ENCODE data around the gene ADIRF.
"Not testable (repeated sequence)": the region's sequence is repeated elsewhere in the genome, so short reads cannot be mapped to it uniquely, and the experiment has no call there.

The ADIRF gene

DNA sequence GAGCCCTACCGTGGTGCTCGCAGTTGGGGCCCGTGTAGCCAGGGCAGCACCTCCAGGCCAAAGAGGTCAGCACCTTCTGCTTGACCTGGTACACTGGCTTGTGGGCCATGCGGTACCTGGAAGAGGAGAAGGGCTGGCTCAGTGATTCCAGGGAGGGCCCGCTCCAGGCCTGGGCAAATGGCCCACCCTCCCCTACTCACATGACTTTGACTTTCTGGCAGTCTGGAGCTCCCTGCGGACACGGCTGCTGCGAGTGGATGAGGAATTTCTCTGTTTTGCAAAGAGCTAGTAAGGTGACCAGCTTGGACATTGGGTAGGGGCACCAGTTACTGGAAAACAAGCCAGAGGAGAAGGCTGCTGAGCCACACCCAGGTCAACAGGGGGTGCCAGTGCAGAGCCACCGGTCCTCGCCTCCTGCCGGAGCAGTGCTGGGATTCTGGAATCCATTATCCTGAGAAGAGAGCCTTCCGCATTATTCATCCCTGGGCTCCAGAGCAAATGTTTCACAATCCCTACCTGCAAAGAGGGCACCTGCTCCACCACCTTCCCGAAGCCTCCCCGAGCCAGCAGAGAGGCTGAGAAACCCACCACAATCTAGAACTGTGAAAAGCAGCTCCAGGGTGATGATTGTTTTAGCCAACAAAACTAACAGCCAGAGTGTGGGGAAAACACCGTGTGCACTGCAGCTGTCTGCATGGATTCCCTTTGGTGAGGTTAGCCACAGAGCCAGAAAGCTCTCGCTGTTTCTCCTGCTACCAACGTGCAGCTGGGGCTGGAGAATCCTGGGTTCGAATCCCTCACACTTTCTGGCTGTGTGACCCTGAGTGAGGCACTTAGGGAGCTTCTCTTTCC lies 22.7 kb upstream of the ADIRF start:
- in situ Hi-C loops (cut with HindIII; ENCODE audit: low sequenced_read_pairs): no loop called here

GRCh38 chr10:86946213-86947155 lies 21.8 kb upstream of the ADIRF start:
- in situ Hi-C loops (cut with HindIII; ENCODE audit: low sequenced_read_pairs): no loop called here

DNA sequence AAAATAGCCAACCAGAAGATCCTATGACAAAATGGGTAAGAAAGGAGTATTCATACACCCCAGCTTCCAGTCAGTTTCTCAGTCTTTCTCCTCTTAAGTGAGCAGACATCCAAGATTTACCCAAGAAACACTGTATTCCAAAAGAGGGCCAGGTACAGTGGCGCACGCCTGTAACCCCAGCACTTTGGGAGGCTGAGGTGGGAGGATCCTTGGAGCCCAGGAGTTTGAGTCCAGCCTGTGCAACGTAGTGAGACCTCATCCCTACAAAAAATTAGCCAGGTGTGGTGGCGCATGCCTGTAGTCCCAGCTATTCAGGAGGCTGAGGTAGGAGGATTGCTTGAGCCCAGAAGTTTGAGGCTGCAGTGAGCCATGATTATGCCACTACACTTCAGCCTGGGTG lies 20.5 kb upstream of the ADIRF start:
- in situ Hi-C loops (cut with HindIII; ENCODE audit: low sequenced_read_pairs): not testable (repeated sequence)

- in situ Hi-C loops (cut with HindIII; ENCODE audit: low sequenced_read_pairs): no loop called here
These were observed 17.9 kb upstream of the ADIRF start for GRCh38 chr10:86950349-86950748.

DNA sequence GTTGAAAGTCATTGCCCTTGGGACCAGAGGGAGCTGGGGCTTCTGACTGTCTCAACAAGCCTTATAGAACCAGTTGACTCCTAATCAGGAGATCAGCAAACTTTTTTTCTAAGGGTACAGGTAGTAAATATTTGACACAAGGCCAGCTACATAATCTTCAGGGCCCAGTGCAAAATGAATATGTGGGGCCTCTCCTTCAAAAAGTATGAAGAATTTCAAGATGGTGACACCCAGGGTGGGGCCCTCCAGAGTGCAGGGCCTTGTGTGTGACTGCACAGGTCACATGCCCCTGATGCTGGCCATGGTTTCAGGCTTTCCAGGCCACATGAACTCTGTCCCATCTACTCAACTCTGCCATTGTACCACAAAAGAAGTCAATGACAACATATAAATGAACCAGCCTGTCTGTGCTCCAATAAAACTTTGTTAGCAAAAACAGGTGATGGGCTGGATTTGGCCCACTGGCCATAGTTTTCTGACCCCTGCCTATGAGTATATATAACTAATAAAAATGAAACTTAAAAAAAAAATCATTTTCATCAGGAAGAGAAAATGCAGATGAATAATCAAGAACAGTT lies 17.0 kb upstream of the ADIRF start:
- in situ Hi-C loops (cut with HindIII; ENCODE audit: low sequenced_read_pairs): no loop called here

DNA sequence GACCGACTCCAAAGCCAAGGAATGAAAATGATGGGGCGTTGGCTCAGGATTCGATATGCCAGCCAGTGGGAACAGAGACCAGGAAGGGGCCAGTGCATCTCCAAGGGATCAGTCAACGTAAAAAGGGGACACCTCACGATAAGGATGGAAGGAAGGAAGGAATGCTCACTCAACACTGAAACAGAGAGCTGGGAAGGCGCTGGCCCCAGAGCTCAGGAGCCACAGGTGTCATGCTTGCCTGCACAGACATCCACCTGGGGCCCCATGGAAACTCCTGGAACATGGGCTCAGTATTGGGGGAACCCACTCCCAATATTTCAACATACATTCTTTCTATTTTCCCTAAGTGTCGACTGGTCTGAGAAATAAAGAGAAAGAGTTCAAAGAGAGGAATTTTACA lies 16.2 kb upstream of the ADIRF start:
- in situ Hi-C loops (cut with HindIII; ENCODE audit: low sequenced_read_pairs): no loop called here

DNA sequence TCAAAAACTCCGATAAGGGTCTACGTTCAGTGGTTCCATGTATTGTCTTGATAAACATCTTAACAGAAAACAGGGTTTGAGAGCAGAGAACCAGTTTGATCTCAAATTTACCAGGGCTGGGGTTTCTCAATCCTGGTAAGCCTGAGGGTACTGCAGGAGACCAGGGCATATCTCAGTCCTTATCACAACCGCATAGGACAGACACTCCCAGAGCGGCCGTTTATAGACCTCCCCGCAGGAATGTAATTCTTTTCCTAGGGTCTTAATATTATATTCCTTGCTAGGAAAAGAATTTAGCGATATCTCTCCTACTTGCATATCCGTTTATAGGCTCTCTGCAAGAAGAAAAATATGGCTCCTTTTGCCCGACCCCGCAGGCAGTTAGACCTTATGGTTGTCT lies 15.6 kb upstream of the ADIRF start:
- in situ Hi-C loops (cut with HindIII; ENCODE audit: low sequenced_read_pairs): not testable (repeated sequence)

GRCh38 chr10:86953747-86954680 lies 14.3 kb upstream of the ADIRF start:
- in situ Hi-C loops (cut with HindIII; ENCODE audit: low sequenced_read_pairs): no loop called here

DNA sequence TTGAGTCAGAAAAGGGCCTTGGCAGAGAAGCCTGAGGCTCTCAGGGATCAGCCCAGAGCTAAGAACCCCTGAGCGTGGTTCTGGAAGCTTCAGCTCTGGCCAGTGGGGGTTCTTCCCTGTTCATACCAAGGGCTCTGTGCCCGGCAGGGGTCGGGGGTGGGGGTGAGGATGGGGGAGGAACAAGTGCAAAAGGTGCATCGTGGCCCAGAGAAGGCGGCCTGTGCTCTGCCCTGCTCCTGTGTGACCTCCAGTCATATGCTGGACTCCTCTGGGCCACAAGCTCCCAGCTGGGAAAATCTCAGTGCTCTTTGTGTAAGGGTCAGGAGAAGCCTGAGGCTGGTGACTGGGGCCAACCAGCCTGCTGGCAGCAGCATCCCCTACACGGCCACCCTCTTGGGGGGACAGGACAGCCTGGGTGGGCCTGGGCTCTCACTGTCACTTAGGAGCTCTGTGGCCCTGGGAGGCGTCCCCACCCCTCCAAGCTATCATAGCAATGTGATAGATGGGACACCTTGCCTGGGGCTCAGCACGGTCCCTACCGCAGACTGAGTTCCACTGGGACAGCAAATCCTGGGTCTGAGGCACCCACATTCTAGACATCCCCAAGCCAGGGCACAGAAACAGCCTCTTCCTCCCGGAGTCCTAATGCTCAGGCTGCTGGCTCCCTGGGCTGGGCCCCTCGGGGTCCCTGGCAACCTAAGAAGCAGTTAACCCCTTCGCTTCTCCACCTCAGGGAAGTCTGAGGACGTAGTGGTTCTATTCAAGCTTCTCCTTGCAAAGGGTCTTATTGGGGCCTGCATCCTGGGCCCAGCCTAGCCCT lies 13.4 kb upstream of the ADIRF start:
- in situ Hi-C loops (cut with HindIII; ENCODE audit: low sequenced_read_pairs): no loop called here

GRCh38 chr10:86955501-86956194 lies 12.6 kb upstream of the ADIRF start:
- in situ Hi-C loops (cut with HindIII; ENCODE audit: low sequenced_read_pairs): no loop called here

- in situ Hi-C loops (cut with HindIII; ENCODE audit: low sequenced_read_pairs): no loop called here
These were observed 12.0 kb upstream of the ADIRF start for GRCh38 chr10:86956195-86956847.

- in situ Hi-C loops (cut with HindIII; ENCODE audit: low sequenced_read_pairs): no loop called here
These were observed 11.3 kb upstream of the ADIRF start for GRCh38 chr10:86956848-86957448.

GRCh38 chr10:86957471-86958115 lies 10.7 kb upstream of the ADIRF start, which contains the start of gene MMRN2:
Gene MMRN2, minus strand, starts transcription at chr10:86957615. Its CDS starts 74 bp downstream, at chr10:86957541.
- in situ Hi-C loops (cut with HindIII; ENCODE audit: low sequenced_read_pairs): no loop called here

- in situ Hi-C loops (cut with HindIII; ENCODE audit: low sequenced_read_pairs): no loop called here
These were observed 10.0 kb upstream of the ADIRF start, which contains the start of gene SNCG for GRCh38 chr10:86958116-86958900. Gene SNCG, plus strand, starts transcription at chr10:86958599. Its CDS starts 99 bp downstream, at chr10:86958698.

DNA sequence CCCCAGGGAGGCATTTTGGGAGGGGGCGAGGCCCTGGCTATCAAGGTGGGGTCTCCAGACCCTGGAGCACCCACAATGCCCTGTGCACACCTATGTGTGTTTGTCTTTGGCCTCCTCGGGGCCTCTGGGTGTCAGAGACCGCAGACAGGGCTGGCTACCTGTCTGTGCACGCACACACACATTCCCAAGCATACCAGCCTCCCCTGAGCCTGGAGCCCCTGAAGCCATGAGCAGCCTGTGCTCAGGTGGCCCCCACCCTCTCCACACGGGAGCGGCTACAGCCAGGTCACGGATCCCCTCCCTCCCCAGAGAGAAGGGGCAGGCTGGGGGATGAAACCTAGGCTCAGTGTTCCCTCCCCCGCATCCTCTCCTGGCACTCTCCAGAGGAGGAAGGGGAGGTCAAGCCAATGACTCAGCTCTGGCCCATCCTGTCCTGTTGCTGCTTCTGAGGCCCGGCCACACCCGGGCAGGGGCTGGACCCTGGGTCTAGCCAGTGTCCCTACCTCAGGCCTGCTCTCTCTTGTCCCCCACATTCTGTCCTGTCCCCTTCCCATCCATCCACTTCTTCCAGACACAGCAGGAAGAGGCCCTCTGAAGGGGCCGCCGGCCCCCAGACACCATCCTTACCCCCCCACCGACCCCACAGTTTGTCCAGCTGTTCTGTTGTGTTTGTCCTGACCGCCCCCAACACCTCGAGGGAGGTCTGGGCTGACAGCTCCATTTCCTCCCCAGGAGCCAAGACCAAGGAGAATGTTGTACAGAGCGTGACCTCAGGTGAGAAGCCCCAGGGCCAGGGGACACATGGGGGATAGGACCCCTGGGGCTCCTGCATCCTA lies 9.2 kb upstream of the ADIRF start:
- in situ Hi-C loops (cut with HindIII; ENCODE audit: low sequenced_read_pairs): no loop called here

DNA sequence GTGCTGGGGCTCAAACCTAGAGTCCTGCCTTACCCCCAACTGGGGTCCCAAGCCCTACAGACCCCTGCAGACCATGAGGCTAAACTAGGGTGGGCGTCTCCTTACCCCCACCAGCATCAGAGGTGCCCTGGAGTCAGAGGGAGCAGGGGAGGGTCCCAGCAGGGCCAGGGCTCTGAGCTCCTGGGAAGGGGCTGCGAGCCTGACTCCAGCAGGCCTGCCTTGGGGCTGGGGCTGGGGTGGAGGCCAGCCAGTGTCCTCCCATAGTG lies 8.6 kb upstream of the ADIRF start:
- in situ Hi-C loops (cut with HindIII; ENCODE audit: low sequenced_read_pairs): no loop called here

Data from endothelial cell of hepatic sinusoid (primary cell).